ENCODE measurements around the gene SERPINF2. TPM values are rescaled to one million over a fixed set of nuclear protein-coding genes. Genes with fewer than 3 reads are reported as not detected.
A peak's percentile ranks its signal among the peaks of the same experiment; 100 is the strongest.

Gene SERPINF2
- total RNA-seq, 1 donor from 2014 or later: 0.19 TPM

DNA sequence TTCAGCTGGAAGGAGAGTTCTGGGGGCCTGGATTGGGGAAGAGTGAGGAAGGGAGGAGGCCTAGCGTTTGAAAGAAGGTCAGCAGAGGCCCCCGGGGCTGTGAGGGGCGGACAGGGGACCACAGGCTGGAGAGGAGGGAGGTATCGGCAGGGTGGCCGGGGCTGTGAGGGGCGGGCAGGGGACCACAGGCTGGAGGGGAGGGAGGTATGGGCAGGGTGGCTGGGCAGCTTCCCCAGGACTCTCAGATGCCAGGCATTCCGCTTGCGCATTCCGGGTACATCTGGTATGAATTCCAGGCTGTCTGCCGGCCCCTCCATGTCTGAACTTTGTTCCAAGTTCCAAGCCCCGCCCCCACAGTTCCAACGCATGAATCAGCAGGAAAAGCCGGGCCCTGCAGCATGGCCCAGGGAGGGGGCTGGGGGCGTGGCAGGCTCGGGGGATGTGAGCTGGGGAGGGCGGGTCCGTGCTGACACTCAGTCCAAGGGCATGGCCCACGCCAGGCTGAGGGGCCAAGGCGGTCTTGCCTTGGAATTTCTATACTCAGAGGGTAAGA, 28.2 kb upstream of the SERPINF2 start:
- Mint-ChIP-seq H3K36me3 (ENCODE audit: low read depth) (no peaks in the 10 kb centered on the region), H3K27ac (ENCODE audit: unreplicated experiment) (peak overlapping the region; percentile 95), H3K27me3 (ENCODE audit: low read depth) (peaks cover 10% of the 10 kb centered on the region), H3K4me3 (peak overlapping the region; percentile 87), H3K9me3 (no peaks in the 10 kb centered on the region), H3K4me1 (peaks cover 30% of the 10 kb centered on the region)
- peak; percentile 86 for DNase-seq (ENCODE audit: low read depth, low spot score)
- TF ChIP-seq, protein P1, sequence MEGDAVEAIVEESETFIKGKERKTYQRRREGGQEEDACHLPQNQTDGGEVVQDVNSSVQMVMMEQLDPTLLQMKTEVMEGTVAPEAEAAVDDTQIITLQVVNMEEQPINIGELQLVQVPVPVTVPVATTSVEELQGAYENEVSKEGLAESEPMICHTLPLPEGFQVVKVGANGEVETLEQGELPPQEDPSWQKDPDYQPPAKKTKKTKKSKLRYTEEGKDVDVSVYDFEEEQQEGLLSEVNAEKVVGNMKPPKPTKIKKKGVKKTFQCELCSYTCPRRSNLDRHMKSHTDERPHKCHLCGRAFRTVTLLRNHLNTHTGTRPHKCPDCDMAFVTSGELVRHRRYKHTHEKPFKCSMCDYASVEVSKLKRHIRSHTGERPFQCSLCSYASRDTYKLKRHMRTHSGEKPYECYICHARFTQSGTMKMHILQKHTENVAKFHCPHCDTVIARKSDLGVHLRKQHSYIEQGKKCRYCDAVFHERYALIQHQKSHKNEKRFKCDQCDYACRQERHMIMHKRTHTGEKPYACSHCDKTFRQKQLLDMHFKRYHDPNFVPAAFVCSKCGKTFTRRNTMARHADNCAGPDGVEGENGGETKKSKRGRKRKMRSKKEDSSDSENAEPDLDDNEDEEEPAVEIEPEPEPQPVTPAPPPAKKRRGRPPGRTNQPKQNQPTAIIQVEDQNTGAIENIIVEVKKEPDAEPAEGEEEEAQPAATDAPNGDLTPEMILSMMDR (conservative IDR thresholded peaks at IDR 0.05): no peak

DNA sequence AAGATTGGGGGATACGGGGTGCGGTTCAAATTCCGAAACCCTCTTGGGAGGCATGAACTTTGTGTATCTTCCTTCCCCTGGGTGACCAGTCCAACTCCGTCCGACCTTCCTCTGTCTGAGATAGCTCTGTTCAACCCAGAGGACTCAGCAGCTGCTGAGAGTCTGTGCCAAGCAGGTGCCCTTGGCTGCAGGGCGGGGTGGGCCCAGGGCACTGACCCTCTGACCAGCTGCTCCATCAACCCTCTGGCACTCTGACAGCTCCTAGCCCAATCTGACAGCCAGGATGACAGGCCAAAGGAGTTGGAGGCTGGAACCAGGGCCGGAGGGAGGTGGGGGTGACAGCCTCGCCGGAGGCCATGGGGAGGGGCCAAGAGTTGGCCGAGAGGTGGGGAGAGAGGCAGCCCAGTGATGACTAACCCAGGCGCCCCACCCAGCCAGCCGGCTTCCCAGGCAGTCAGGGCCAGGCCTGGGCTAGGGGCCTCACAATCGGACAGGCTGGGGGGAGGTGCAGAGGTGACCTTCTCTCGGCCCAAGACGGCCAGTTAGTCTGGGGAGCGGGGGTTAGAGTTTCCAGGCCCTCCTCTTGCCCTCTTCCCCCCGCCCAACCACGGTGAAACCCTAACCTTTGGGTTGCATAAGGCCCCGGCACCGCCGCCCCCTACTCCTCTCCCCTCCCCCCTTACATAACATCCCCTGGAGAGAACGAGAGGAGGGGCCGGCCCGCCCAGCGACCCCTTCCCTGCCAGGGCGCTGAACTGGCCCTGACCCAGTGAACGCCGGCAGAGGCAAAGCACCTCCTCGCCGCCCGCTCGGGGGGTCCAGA, 27.5 kb upstream of the SERPINF2 start:
- Mint-ChIP-seq H3K4me1 (peaks cover 30% of the 10 kb centered on the region), H3K36me3 (ENCODE audit: low read depth) (no peaks in the 10 kb centered on the region), H3K27ac (ENCODE audit: unreplicated experiment) (peak overlapping the region; percentile 75), H3K9me3 (no peaks in the 10 kb centered on the region), H3K4me3 (peak overlapping the region; percentile 87), H3K27me3 (ENCODE audit: low read depth) (peaks cover 10% of the 10 kb centered on the region)
- TF ChIP-seq, protein P1 (conservative IDR thresholded peaks at IDR 0.05): no peak
- DNase-seq (ENCODE audit: low read depth, low spot score): peak; percentile 35

DNA sequence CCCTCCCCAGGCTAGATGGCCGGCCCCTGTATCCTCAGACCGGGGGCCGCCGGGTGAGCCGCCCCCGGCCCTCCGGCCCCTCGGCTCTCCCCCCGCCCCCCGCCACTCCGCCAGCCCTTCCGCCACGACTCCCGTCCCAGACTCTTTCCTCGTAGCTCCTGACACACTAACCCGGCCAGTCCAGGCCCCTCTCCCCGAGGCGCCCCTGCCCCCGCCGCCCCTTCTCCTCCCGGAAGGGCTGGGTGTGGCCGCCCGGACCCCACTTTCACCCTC, 26.9 kb upstream of the SERPINF2 start:
- H3K4me3 Mint-ChIP-seq: peak overlapping the region; percentile 94
- H3K36me3 Mint-ChIP-seq (ENCODE audit: low read depth): no peaks in the 10 kb centered on the region
- TF ChIP-seq, protein P1 (conservative IDR thresholded peaks at IDR 0.05): no peak
- peaks cover 32% of the 10 kb centered on the region for H3K4me1 Mint-ChIP-seq
- H3K27me3 Mint-ChIP-seq (ENCODE audit: low read depth): peaks cover 5% of the 10 kb centered on the region
- no peaks in the 10 kb centered on the region for H3K9me3 Mint-ChIP-seq
- H3K27ac Mint-ChIP-seq (ENCODE audit: unreplicated experiment): no peak overlapping the region
- no peak for DNase-seq (ENCODE audit: low read depth, low spot score)

DNA sequence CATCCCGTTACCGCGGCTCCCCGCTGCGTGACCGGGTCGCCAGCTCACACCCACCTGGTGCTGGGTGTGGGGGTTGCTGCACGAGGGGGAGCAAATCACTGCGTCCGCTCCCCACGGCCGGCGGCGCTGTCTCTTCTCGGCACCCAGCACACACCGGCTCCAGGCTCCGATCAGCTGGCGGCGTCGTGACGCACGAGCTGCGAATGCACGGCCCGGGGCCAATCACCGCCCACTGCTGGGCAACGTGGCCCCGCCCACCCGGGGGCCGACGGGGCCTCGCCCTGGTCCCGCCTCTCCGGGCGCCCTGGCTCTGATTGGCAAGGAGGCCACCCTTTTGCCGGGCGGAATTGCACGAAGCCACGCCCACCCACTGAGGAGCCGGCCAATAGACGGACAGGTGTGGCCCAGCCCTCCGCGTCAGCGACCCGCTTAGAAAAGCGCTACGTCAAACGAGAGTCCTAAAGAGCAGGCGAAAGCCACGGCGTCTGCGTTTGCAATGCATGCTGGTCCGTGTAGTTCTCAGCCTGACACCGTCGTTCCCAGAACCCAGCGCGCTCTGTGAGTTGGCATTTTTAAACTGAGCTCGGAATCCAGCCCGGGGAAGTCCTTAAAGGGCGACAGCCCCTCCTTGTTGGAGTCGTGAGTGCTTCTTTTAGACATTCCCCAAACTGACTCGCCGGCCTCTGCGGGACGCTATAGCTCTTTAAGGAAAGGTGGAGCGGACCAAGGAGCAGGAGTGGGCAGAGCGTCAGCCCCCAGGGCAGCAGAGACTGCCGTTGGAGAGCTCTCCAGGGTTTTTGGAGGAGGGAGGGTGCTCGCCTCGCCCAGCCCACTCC, 26.4 kb upstream of the SERPINF2 start:
- DNase-seq (ENCODE audit: low read depth, low spot score): peak; percentile 99
- peak overlapping the region; percentile 99 for H3K27ac Mint-ChIP-seq (ENCODE audit: unreplicated experiment)
- H3K36me3 Mint-ChIP-seq (ENCODE audit: low read depth): no peaks in the 10 kb centered on the region
- H3K27me3 Mint-ChIP-seq (ENCODE audit: low read depth): no peaks in the 10 kb centered on the region
- peaks cover 35% of the 10 kb centered on the region for H3K4me1 Mint-ChIP-seq
- TF ChIP-seq, protein P1 (conservative IDR thresholded peaks at IDR 0.05): no peak
- peak overlapping the region; percentile 94 for H3K4me3 Mint-ChIP-seq
- H3K9me3 Mint-ChIP-seq: no peaks in the 10 kb centered on the region

DNA sequence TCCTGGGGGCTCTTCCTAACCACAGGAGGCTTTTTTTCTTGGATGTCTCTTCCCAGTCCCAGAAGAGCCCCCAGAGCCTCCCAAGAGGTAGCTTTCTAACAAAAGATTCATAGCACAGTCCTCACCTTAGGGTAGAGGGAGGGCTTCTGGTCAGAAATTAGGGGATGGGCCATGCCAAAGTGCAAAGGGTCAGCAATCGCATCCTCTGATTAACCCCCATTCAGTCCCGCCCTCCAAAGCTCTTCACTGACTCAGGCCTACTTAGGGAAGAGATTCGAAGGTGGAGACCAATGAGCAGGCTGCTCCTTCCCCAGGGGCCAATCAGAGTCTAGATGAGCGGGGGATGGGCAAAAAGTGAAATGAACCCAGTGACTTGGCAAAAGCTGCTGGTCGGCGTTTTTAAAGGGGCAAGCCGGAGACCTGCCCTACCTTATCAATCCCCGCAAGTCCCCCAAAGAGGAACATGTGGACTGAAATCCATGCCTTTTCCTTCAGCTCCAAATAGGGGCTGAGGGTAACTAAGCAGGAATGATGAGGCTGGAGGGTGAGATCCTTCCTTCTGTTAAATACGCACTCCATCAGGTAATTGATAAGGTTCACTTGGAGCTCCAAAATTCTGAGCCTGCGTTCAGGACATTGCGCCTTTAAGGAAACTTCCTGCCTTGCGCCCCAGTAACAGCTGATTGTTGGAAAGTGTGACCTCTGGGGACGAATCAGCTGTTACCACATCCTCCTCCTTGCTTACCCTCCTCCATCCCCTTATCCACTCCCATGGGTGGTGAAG, 25.6 kb upstream of the SERPINF2 start:
- TF ChIP-seq, protein P1 (conservative IDR thresholded peaks at IDR 0.05): no peak

More for the DNA sequence above, 25.6 kb upstream of the SERPINF2 start:
- peak overlapping the region; percentile 99 for H3K27ac Mint-ChIP-seq (ENCODE audit: unreplicated experiment)
- peak overlapping the region; percentile 94 for H3K4me3 Mint-ChIP-seq
- H3K9me3 Mint-ChIP-seq: no peaks in the 10 kb centered on the region
- no peaks in the 10 kb centered on the region for H3K27me3 Mint-ChIP-seq (ENCODE audit: low read depth)
- no peaks in the 10 kb centered on the region for H3K36me3 Mint-ChIP-seq (ENCODE audit: low read depth)
- peaks cover 35% of the 10 kb centered on the region for H3K4me1 Mint-ChIP-seq
- DNase-seq (ENCODE audit: low read depth, low spot score): peak; percentile 81
